HCT116 (cell line): ENCODE data around the gene KIAA1755. TPM values are rescaled to one million over a fixed set of nuclear protein-coding genes. Genes with fewer than 3 reads are reported as not detected.

Source experiments
- ATAC-seq: fragments of 200-7000 bp; cut with Tn5 transposase; 2 replicates; pipeline ENCODE4 v1.9.1; 2020; ENCODE audit warnings: mild to moderate bottlenecking, moderate library complexity
- BruUV-seq: library from RNA; stranded (reverse); fragments of 400-500 nt; replicated peaks from 2 replicates; lab custom pipeline; 2021; lab: Mats Ljungman, UMichigan
- CTCF ChIA-PET: fragments of 300-600 bp; sonication (Branson Sonifier 250); formaldehyde crosslinking; loops from one replicate; lab custom pipeline; 2021; ENCODE audit warnings: antibody characterized with exemption; lab: Charles Lee
- POLR2A ChIA-PET: fragments of 300-600, 350-600 bp; sonication (Branson Sonifier 250); formaldehyde crosslinking; loops from one replicate; lab custom pipeline; 2021; ENCODE audit warnings: antibody characterized with exemption; lab: Charles Lee
- RAD21 ChIA-PET, 2 experiments: fragments of 300-600 bp; sonication (Branson Sonifier 250); formaldehyde crosslinking; loops; one replicate each; lab custom pipeline; 2023; ENCODE audit warnings: low total read pairs in 2 of 2; ENCODE audit not compliant: uncharacterized antibody in 2 of 2, unreplicated experiment in 2 of 2, low non-redundant PET in 1 of 2; lab: Charles Lee
- DNase-seq: peaks from one replicate; pipeline ENCODE4 v3.0.0-alpha.2; 2010; ENCODE audit warnings: low read depth, low spot score
- H2AFZ ChIP-seq: fragments of 200-600 bp; shearing (Covaris generic), sonication (generic); 2 replicates; pipeline ENCODE4 v1.6.1; 2017; ENCODE audit warnings: low read depth, mixed run types, mixed read lengths, antibody characterized with exemption, low read length; ENCODE audit not compliant: poor library complexity, severe bottlenecking
- H3K27ac ChIP-seq: 2 replicates; pipeline ENCODE4 v1.5.1; 2012; ENCODE audit warnings: low read depth, low read length
- H3K27me3 ChIP-seq: fragments of 200-600 bp; sonication (generic); 2 replicates; pipeline ENCODE4 v1.6.1; 2016; ENCODE audit warnings: mixed run types, low read length, mixed read lengths; ENCODE audit not compliant: insufficient read depth
- H3K36me3 ChIP-seq, 2 experiments: fragments of 200-500 bp in 1 of 2; fragments of 200-600 bp in 1 of 2; sonication (Bioruptor generic) in 1 of 2; sonication (generic) in 1 of 2; 2 replicates each; pipeline versions ENCODE4 v1.5.1 to v1.6.1; 2014 to 2016; ENCODE audit warnings: low read length in 2 of 2, inconsistent platforms in 1 of 2, mixed read lengths in 1 of 2, mixed run types in 1 of 2; ENCODE audit not compliant: insufficient read depth in 2 of 2, control insufficient read depth in 1 of 2
- H3K4me1 ChIP-seq, 2 experiments: fragments of 200-600 bp in 1 of 2; sonication (generic) in 1 of 2; 2 replicates each; pipeline versions ENCODE4 v1.5.1 to v1.6.1; 2012 to 2017; ENCODE audit warnings: low read length in 2 of 2, inconsistent platforms in 1 of 2, mild to moderate bottlenecking in 1 of 2, mixed read lengths in 1 of 2, mixed run types in 1 of 2, moderate library complexity in 1 of 2; ENCODE audit not compliant: insufficient read depth in 2 of 2, control insufficient read depth in 1 of 2
- H3K4me2 ChIP-seq: fragments of 200-600 bp; sonication (generic); 2 replicates; pipeline ENCODE4 v1.6.1; 2017; ENCODE audit warnings: mixed run types, low read length, mixed read lengths
- H3K4me3 ChIP-seq, 2 experiments: fragments of 200-600 bp in 1 of 2; sonication (generic) in 1 of 2; replicated peaks in 1 of 2; 2 replicates each; pipeline ENCODE4 v1.5.1; 2011 to 2016; ENCODE audit warnings: low read length in 2 of 2, control low read depth in 1 of 2, low read depth in 1 of 2, mild to moderate bottlenecking in 1 of 2, mixed read lengths in 1 of 2, mixed run types in 1 of 2
- H3K79me2 ChIP-seq: fragments of 200-600 bp; sonication (generic); 2 replicates; pipeline ENCODE4 v1.6.1; 2017; ENCODE audit warnings: mild to moderate bottlenecking, mixed run types, low read length, moderate library complexity, mixed read lengths; ENCODE audit not compliant: insufficient read depth
- H3K9ac ChIP-seq: fragments of 200-600 bp; sonication (generic); 2 replicates; pipeline ENCODE4 v1.6.1; 2016; ENCODE audit warnings: low read length, mixed read lengths
- H3K9me2 ChIP-seq: fragments of 200-600 bp; sonication (generic), shearing (Covaris generic); 2 replicates; pipeline ENCODE4 v1.6.1; 2017; ENCODE audit warnings: mixed run types, mild to moderate bottlenecking, moderate library complexity; ENCODE audit not compliant: insufficient read depth
- H3K9me3 ChIP-seq, 2 experiments: fragments of 200-500 bp in 1 of 2; fragments of 200-600 bp in 1 of 2; sonication (Bioruptor generic) in 1 of 2; sonication (generic) in 1 of 2; 2 replicates each; pipeline ENCODE4 v1.6.1; 2014 to 2017; ENCODE audit warnings: low read length in 2 of 2, mixed read lengths in 2 of 2, inconsistent platforms in 1 of 2, low read depth in 1 of 2, mild to moderate bottlenecking in 1 of 2, mixed run types in 1 of 2, moderate library complexity in 1 of 2; ENCODE audit not compliant: control insufficient read depth in 1 of 2, insufficient read depth in 1 of 2
- H4K20me1 ChIP-seq: fragments of 200-600 bp; sonication (generic), shearing (Covaris generic); 2 replicates; pipeline ENCODE4 v1.6.1; 2017; ENCODE audit warnings: mixed run types, mild to moderate bottlenecking, moderate library complexity; ENCODE audit not compliant: insufficient read depth
- POLR2AphosphoS5 ChIP-seq: IDR thresholded peaks from 2 replicates; pipeline ENCODE4 v1.6.1; 2011; ENCODE audit warnings: mild to moderate bottlenecking, low read depth, low read length, moderate library complexity
- ZFX ChIP-seq: fragments of 450-650 bp; IDR thresholded peaks from 2 replicates; pipeline ENCODE4 v1.6.1; 2017
- intact Hi-C: fragments of 100-400 bp; cut with micrococcal nuclease; formaldehyde crosslinking; loops from 2 replicates; pipeline ENCODE4 v1.10.0; 2022
- total RNA-seq: library from RNA; stranded (reverse); gene quantifications from one replicate; pipeline ENCODE4 v1.2.1, GENCODE V29; 2021; ENCODE audit not compliant: unreplicated experiment
- TF ChIP-seq, protein P1 (sequence below): IDR thresholded peaks from 2 replicates; pipeline ENCODE4 v1.6.1; 2012; ENCODE audit warnings: low read depth
- TF ChIP-seq, protein P2 (sequence below), 3 experiments: fragments of 200-600 bp in 1 of 3; sonication (generic) in 1 of 3; IDR thresholded peaks in 2 of 3; conservative IDR thresholded peaks in 1 of 3; 2 replicates each; pipeline ENCODE4 v1.5.1; 2012 to 2017; ENCODE audit warnings: low read depth in 2 of 3, low read length in 2 of 3, antibody characterized with exemption in 1 of 3, borderline replicate concordance in 1 of 3, control low read depth in 1 of 3, mild to moderate bottlenecking in 1 of 3, mixed read lengths in 1 of 3, mixed run types in 1 of 3, moderate library complexity in 1 of 3; ENCODE audit not compliant: insufficient read depth in 1 of 3

Gene KIAA1755
- total RNA-seq, 1 experiment from 2014 or later = not detected

DNA sequence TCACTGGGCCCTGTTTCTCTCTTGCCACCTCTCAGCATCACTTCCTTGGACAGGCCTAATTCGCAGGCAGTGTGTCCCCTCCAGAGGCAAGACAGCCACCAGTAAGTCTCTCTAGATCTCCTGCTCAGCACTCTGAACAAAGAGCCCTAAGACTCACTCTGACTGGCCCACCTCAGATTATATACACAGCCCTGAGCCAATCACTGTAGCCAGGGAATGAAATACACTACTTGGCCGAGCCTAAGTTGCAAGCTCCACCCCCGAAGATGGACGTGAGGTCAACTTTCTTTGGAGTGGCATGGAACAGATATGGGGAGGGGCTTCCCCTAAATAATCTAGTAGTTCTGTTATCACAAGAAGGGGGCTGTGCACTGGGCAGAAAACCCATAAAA, 47.5 kb upstream of the KIAA1755 start (continued):
- no peak for TF ChIP-seq ZFX

DNA sequence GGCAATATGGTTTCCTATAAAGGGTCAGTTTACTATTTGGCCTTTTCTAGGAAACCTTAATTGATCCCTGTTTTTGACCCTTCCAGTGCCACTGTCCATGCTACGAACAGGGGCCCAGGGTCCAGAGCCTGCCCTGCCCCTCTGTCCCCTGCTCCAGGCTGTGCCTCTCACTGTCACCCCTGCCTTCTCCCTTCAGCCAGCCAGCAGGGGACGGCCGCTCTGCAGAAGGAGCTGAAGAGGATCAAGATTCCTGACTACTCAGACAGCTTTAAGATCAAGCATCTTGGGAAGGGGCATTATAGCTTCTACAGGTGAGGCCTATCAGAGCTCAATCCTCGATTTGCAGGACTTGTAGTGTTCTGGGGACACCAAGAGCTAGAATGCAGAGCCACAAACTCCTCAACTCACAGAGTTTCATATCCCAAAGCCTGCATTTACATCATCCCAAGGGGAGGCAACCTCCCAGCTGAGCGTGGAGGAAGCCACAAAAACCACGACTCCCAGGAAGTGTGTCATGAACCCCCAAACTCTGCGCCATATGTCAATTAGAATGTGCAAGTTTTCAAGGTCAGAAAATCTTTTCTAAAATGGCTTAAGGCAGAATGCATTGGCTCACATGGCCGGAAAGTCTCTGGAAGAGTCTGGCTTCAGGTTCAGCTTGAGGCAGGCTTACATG, 47.0 kb upstream of the KIAA1755 start:
- no peak for TF ChIP-seq ZFX
- no peak for TF ChIP-seq POLR2AphosphoS5
- TF ChIP-seq, protein P1, sequence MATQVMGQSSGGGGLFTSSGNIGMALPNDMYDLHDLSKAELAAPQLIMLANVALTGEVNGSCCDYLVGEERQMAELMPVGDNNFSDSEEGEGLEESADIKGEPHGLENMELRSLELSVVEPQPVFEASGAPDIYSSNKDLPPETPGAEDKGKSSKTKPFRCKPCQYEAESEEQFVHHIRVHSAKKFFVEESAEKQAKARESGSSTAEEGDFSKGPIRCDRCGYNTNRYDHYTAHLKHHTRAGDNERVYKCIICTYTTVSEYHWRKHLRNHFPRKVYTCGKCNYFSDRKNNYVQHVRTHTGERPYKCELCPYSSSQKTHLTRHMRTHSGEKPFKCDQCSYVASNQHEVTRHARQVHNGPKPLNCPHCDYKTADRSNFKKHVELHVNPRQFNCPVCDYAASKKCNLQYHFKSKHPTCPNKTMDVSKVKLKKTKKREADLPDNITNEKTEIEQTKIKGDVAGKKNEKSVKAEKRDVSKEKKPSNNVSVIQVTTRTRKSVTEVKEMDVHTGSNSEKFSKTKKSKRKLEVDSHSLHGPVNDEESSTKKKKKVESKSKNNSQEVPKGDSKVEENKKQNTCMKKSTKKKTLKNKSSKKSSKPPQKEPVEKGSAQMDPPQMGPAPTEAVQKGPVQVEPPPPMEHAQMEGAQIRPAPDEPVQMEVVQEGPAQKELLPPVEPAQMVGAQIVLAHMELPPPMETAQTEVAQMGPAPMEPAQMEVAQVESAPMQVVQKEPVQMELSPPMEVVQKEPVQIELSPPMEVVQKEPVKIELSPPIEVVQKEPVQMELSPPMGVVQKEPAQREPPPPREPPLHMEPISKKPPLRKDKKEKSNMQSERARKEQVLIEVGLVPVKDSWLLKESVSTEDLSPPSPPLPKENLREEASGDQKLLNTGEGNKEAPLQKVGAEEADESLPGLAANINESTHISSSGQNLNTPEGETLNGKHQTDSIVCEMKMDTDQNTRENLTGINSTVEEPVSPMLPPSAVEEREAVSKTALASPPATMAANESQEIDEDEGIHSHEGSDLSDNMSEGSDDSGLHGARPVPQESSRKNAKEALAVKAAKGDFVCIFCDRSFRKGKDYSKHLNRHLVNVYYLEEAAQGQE = no peak
- TF ChIP-seq, protein P2, sequence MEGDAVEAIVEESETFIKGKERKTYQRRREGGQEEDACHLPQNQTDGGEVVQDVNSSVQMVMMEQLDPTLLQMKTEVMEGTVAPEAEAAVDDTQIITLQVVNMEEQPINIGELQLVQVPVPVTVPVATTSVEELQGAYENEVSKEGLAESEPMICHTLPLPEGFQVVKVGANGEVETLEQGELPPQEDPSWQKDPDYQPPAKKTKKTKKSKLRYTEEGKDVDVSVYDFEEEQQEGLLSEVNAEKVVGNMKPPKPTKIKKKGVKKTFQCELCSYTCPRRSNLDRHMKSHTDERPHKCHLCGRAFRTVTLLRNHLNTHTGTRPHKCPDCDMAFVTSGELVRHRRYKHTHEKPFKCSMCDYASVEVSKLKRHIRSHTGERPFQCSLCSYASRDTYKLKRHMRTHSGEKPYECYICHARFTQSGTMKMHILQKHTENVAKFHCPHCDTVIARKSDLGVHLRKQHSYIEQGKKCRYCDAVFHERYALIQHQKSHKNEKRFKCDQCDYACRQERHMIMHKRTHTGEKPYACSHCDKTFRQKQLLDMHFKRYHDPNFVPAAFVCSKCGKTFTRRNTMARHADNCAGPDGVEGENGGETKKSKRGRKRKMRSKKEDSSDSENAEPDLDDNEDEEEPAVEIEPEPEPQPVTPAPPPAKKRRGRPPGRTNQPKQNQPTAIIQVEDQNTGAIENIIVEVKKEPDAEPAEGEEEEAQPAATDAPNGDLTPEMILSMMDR (IDR thresholded peaks at IDR 0.05 in 2 of 3, conservative IDR thresholded peaks at IDR 0.05 in 1 of 3; ENCODE audit: borderline replicate concordance in 1 of 3, insufficient read depth in 1 of 3, low read depth in 2 of 3, low read length in 2 of 3) = no peak
- TF ChIP-seq, all 23 proteins: peak for 0
- POLR2A ChIA-PET = interaction anchor here (1.2 kb wide), 1 partner anchor 32 kb away, joined by 3 read pairs; no protein-coding TSS in a partner anchor
- H3K4me2 ChIP-seq = no peak overlapping the region
- H3K27ac ChIP-seq = no peak overlapping the region
- H3K9me2 ChIP-seq = no peaks in the 10 kb centered on the region
- no peaks in the 10 kb centered on the region for H4K20me1 ChIP-seq
- no TSS peak for BruUV-seq
- no peak for DNase-seq
- RAD21 ChIA-PET = no interaction called here
- no peaks in the 10 kb centered on the region for H3K79me2 ChIP-seq
- H2AFZ ChIP-seq = no peak overlapping the region
- intact Hi-C loops = loop anchor here (5.0 kb wide), 1 partner anchor 250 kb away; no protein-coding TSS in a partner anchor
- H3K27me3 ChIP-seq = 0 out of 2 replicates have a peak, but pooled peaks cover 10% of the 10 kb centered on the region
- ATAC-seq = no peak
- no peak overlapping the region for H3K9ac ChIP-seq
- CTCF ChIA-PET = no interaction called here
- no peaks in the 10 kb centered on the region for H3K36me3 ChIP-seq
- H3K9me3 ChIP-seq = peaks cover 0 to 5% of the 10 kb centered on the region in 2 experiments; a peak in 1 of 4 replicates
- H3K4me3 ChIP-seq = no peak overlapping the region
- H3K4me1 ChIP-seq = no peaks in the 10 kb centered on the region
